Loucy (cell line): ENCODE data around the gene KAT2B.

ENCODE experiments used
- EZH2phosphoT487 ChIP-seq: fragments of 200-600 bp; IDR thresholded peaks from 2 replicates; pipeline ENCODE4 v1.6.1; 2018; ENCODE audit warnings: antibody characterized with exemption, mild to moderate bottlenecking, moderate library complexity, borderline replicate concordance
- TF ChIP-seq, protein P1 (sequence below): fragments of 200-600 bp; sonication (generic); conservative IDR thresholded peaks from 2 replicates; pipeline ENCODE4 v1.5.1; 2014; ENCODE audit warnings: mild to moderate bottlenecking, antibody characterized with exemption, low read length

DNA sequence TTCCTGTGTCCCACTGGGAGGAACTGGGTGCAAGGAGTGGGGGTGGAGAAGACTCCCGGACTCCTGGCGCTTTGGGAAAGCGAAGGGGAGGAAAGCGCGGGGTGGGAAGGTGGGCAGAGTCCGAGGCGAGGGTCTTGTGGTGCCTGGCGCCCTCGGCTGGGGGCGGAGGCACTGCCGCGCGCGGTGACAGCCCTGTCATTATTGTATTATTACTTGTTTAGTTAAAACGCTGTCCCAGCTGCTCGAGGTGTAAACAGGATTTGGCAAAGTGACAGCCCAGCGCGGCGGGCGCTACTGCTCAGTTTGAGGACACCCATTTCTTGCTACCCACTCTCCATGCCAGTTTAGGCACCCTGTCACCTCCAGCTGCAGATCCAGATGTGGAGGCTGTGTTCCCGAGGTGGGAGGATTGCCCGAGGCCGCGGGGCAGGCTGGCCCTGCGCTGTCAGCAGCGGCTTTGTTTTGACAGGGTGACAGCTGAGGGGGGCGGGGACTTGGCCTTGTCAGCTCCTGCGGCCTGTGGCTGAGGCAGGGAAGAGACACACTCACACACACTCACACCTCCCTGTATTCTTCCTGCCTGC, 1.0 kb downstream of the KAT2B start:
- TF ChIP-seq, protein P1, sequence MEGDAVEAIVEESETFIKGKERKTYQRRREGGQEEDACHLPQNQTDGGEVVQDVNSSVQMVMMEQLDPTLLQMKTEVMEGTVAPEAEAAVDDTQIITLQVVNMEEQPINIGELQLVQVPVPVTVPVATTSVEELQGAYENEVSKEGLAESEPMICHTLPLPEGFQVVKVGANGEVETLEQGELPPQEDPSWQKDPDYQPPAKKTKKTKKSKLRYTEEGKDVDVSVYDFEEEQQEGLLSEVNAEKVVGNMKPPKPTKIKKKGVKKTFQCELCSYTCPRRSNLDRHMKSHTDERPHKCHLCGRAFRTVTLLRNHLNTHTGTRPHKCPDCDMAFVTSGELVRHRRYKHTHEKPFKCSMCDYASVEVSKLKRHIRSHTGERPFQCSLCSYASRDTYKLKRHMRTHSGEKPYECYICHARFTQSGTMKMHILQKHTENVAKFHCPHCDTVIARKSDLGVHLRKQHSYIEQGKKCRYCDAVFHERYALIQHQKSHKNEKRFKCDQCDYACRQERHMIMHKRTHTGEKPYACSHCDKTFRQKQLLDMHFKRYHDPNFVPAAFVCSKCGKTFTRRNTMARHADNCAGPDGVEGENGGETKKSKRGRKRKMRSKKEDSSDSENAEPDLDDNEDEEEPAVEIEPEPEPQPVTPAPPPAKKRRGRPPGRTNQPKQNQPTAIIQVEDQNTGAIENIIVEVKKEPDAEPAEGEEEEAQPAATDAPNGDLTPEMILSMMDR = 0 out of 2 replicates have a peak, but pooled peaks have one; percentile 17
- no peak for TF ChIP-seq EZH2phosphoT487
